KOPT-K1 (cell line): ENCODE data around the gene SVEP1.

ENCODE experiments used
- H3K27ac ChIP-seq: fragments of 200-600 bp; sonication (generic); 2 replicates; pipeline ENCODE4 v1.5.1; 2016; ENCODE audit warnings: antibody characterized with exemption, mild to moderate bottlenecking, low read depth, low read length; ENCODE audit not compliant: poor library complexity, severe bottlenecking
- H3K36me3 ChIP-seq: fragments of 200-600 bp; sonication (generic); 2 replicates; pipeline ENCODE4 v1.5.1; 2017; ENCODE audit warnings: antibody characterized with exemption, mild to moderate bottlenecking, low read length, moderate library complexity; ENCODE audit not compliant: insufficient read depth
- H3K9me3 ChIP-seq: fragments of 200-600 bp; sonication (generic); 2 replicates; pipeline ENCODE4 v1.5.1; 2017; ENCODE audit warnings: antibody characterized with exemption, low read length, mild to moderate bottlenecking; ENCODE audit not compliant: insufficient read depth, poor library complexity, severe bottlenecking

Gene SVEP1

GRCh38 chr9:110592044-110592830, 12.7 kb upstream of the SVEP1 start:
- no peak overlapping the region for H3K27ac ChIP-seq
- H3K9me3 ChIP-seq = no peaks in the 10 kb centered on the region
- H3K36me3 ChIP-seq = no peaks in the 10 kb centered on the region

DNA sequence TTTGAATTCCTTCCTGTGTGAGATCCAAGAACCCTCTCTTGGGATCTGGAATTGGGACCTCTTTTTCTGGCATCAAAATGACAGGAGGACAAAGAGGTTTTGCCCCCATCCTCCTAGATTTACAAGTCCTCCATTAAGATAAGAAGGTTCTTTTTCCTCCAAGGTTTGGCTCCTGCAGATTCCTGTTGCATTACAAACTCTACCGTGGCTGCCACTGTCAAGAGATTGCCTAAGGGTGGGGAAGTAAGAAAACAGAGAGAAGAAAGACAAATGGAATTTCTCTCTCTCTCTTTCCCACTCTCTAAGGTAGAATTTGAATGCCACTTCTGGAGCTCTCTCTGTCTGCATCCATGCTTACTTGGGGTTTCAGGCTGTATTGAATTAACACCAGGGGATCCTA, 12.0 kb upstream of the SVEP1 start:
- no peak overlapping the region for H3K27ac ChIP-seq
- no peaks in the 10 kb centered on the region for H3K36me3 ChIP-seq
- H3K9me3 ChIP-seq = no peaks in the 10 kb centered on the region

GRCh38 chr9:110590816-110591215, 11.3 kb upstream of the SVEP1 start:
- Histone ChIP-seq H3K9me3 (no peaks in the 10 kb centered on the region), H3K36me3 (no peaks in the 10 kb centered on the region), H3K27ac (no peak overlapping the region)

- Histone ChIP-seq H3K27ac (no peak overlapping the region), H3K9me3 (no peaks in the 10 kb centered on the region), H3K36me3 (no peaks in the 10 kb centered on the region)
Observed at GRCh38 chr9:110588296-110588695, 8.8 kb upstream of the SVEP1 start.

GRCh38 chr9:110583237-110583636, 3.7 kb upstream of the SVEP1 start:
- Histone ChIP-seq H3K27ac (no peak overlapping the region), H3K36me3 (no peaks in the 10 kb centered on the region), H3K9me3 (no peaks in the 10 kb centered on the region)

DNA sequence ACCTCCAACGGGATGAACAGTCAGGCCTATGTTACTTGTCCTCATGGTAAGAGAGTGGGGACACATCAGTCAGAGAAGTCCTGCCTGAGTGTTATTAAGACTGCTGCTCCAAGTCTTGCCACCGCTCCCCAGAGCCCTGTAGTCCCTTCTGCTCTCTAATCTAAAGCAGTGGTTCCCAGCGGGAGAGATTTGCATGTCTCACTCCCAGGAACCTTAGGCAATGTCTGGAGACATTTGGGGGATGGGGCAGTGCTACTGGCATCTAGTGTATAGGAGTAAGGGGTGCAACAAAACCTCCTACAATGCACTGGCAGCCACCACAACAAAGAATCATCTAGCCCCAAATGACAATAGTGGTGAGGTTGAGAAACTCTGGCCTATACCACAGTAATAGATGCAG, 2.6 kb upstream of the SVEP1 start:
- Histone ChIP-seq H3K27ac (no peak overlapping the region), H3K9me3 (no peaks in the 10 kb centered on the region), H3K36me3 (no peaks in the 10 kb centered on the region)

DNA sequence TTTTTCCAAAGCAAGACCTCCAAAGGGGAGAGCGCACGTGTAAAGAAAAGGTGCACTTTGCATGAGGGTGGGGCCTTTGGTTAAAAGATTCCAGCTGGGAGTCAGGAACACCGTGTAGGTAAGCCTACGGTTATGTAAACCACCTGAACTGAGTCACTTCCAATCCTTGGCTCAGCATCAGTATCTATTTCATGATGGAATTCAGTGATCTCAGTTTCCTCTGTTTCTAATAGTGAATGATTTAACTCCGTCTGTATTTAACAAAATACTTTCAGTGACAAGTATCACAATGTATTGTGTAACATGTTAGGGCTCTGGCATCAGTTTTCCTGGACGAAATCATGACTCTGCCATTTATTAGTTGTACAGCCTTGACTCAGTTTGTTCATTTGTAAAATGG, 1.3 kb upstream of the SVEP1 start:
- no peaks in the 10 kb centered on the region for H3K9me3 ChIP-seq
- H3K36me3 ChIP-seq = no peaks in the 10 kb centered on the region
- no peak overlapping the region for H3K27ac ChIP-seq

DNA sequence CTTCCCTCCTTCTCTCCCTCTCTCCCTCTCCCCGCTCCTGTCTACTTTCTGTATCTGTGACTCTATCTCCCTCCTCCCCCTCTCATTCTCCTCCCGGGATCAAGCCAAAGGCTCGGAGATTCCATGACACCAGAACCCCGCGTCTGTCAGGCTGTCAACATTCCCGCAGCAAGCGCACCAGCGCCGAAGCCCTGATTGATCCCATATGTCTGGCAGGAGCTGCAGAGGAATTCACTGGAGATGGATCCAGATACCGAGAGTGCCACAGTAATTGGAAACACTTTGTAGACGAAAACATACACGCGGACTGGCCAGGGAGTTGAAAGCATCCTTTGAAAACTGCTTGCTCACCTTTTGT, 300 bp upstream of the SVEP1 start:
- no peaks in the 10 kb centered on the region for H3K9me3 ChIP-seq
- H3K27ac ChIP-seq = no peak overlapping the region

DNA sequence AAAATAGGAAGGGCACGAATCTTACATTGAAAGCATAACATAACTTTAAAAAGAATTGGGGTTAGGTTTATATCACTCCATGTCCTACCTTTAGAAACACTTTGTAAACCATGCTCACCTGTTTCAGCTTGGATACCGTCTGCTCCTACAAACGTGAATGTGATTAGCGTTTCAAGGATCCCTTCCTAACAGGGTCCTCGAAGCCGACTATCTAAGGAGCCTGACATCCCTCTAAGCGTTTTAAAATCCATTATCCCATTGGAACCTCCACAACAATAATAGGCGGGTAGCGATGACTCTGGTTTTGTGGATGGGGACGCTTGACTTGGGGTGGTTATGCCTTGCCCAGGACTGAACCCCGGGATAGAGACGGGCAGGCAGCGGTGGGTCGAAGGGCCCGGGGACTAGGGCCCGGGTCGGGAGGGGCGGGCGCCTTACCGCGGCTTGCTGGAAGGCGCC, 937 bp downstream of the SVEP1 start:
- H3K36me3 ChIP-seq = no peaks in the 10 kb centered on the region
- no peaks in the 10 kb centered on the region for H3K9me3 ChIP-seq
- no peak overlapping the region for H3K27ac ChIP-seq

More for the DNA sequence above, 300 bp upstream of the SVEP1 start:
- no peaks in the 10 kb centered on the region for H3K36me3 ChIP-seq

DNA sequence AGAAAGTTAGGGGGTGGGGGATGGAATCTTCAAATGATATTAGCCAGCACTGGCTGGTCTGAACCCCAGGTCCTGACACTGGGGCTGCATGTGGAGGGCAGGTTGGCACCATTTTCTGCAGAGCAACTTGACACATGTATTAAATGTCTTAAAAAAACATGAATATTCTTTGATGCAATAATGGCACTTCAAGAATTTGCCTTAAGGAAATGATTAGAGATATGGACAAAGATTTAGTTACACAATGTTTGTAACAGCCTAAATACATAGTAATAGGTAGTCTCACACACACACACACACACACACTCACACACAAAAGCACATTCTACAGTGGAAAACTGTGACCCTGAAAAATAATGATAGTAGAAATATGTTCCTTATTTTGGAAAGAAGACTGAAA, 3.6 kb downstream of the SVEP1 start:
- H3K27ac ChIP-seq = no peak overlapping the region
- H3K36me3 ChIP-seq = no peaks in the 10 kb centered on the region
- no peaks in the 10 kb centered on the region for H3K9me3 ChIP-seq

DNA sequence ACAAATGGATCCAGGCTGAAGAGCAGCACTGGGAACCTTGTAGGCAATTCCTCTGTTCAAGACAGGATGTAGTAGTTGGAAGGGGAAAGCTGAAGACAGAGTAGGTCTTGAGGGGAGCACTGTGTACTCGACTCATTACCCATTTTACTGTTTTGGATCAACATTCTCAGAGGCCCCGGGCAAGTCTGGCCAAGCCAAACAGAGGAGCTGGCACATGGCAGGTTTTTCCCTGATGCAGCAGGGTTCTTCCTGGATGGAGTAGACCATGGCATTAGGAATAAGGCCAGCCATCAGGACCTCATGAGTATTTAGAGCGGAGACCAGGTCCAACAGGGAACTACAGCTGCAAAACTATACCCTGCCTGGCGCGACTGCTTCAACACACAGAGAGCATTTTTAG, 4.4 kb downstream of the SVEP1 start:
- Histone ChIP-seq H3K27ac (no peak overlapping the region), H3K9me3 (no peaks in the 10 kb centered on the region), H3K36me3 (no peaks in the 10 kb centered on the region)

DNA sequence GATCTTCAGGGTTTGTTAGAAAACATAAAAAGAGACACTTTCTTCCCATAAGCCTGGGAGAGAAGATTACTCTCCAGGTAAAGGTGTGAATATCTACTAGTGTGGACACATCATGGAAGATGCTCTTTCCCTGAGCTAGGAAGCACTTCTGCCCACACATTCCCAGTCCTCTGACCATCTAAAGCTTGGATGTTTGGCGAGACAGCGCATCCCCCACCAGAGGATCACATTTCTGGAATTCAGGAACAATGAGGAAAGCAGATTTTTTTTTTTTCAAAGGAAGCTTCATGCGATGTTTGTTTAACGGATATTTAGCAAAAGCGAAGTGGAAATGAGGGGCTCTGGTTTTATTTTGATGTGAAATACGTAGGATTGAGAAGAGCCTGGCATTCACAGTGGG, 6.2 kb downstream of the SVEP1 start:
- no peaks in the 10 kb centered on the region for H3K36me3 ChIP-seq
- no peak overlapping the region for H3K27ac ChIP-seq
- H3K9me3 ChIP-seq = no peaks in the 10 kb centered on the region

DNA sequence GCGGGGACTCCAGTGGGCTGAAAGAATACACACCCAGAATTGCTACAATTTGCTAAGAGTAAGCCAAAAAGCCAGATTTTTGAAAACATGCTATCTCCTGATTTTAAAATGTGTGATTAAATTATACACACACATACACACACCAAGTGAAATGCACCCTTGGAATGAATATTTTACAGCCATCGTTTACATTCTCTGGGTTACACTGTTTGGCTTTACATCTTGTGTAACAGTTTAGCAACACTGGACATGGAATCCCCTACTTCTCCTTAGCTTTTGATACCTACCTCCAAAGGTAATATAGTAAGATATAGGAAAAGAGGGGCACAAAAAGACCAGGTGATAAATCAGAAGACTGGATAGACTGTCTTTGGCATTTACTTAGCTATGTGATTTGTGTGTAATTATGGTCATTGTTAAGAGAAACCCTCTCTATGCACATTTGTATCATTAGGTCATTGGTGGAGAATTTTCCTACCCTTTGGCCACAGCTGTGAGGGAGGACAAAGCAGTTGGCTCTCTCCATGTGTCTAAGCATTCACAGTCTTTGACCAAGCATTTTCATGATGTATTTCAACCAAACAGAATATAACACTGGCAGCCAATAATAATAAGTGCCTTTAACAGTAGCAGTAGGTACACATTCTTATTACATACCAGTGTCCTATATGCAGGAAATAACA, 7.6 kb downstream of the SVEP1 start:
- Histone ChIP-seq H3K9me3 (no peaks in the 10 kb centered on the region), H3K27ac (no peak overlapping the region), H3K36me3 (no peaks in the 10 kb centered on the region)

DNA sequence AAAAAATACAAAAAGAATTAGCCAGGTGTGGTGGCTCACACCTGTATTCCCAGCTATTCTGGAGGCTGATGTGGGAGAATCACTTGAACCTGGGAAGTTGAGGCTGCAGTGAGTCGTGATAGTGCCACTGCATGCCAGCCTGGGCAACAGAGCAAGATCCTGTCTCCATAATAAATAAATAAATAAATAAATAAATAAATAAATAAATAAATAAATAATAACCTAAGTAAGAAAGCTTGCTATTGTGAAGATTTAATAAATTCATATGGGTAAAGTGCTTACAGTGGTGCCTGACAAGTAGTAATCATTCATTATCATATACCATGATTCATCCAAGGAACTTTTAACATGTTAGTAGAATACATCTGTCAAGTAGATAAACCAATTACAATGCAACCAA, 13.4 kb downstream of the SVEP1 start:
- Histone ChIP-seq H3K9me3 (no peaks in the 10 kb centered on the region), H3K36me3 (no peaks in the 10 kb centered on the region), H3K27ac (no peak overlapping the region)

GRCh38 chr9:110561826-110562225, 17.7 kb downstream of the SVEP1 start:
- Histone ChIP-seq H3K36me3 (no peaks in the 10 kb centered on the region), H3K27ac (no peak overlapping the region), H3K9me3 (no peaks in the 10 kb centered on the region)

DNA sequence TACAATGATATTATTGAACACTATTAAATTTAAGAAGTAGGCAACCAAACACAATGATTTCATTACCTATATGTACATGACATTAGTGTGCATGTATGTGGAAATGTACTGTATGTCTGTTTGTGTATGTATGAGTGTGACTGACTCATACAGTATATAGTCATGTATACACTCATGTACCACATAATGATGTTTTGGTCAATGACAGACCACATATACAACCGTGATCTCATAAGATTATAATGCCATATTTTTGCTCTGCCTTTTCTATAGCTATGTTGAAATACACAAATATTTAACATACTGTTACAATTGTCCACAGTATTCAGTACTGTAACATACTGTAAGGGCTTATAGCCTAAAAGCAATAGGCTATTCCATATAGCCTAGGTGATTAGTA, 19.7 kb downstream of the SVEP1 start:
- Histone ChIP-seq H3K27ac (no peak overlapping the region), H3K9me3 (no peaks in the 10 kb centered on the region), H3K36me3 (no peaks in the 10 kb centered on the region)
